T-helper 2 cell treated with Interferon-gamma antibody and Interleukin-4, amounts not matched to agents 100 ng/mL and 5 ng/mL, for 36 hours (primary cell): ENCODE data around the gene MGAT4A. TPM values are rescaled to one million over a fixed set of nuclear protein-coding genes. Genes with fewer than 3 reads are reported as not detected.

Experiments used
- intact Hi-C: fragments of 100-400 bp; cut with micrococcal nuclease; formaldehyde crosslinking; loops from one replicate; pipeline ENCODE4 v1.15.1; 2023
- total RNA-seq: library from RNA; stranded (reverse); gene quantifications from 2 replicates; pipeline ENCODE4 v1.2.3, GENCODE V29; 2022

The MGAT4A gene
- total RNA-seq = 69.5 and 73.7 TPM in 2 replicates

DNA sequence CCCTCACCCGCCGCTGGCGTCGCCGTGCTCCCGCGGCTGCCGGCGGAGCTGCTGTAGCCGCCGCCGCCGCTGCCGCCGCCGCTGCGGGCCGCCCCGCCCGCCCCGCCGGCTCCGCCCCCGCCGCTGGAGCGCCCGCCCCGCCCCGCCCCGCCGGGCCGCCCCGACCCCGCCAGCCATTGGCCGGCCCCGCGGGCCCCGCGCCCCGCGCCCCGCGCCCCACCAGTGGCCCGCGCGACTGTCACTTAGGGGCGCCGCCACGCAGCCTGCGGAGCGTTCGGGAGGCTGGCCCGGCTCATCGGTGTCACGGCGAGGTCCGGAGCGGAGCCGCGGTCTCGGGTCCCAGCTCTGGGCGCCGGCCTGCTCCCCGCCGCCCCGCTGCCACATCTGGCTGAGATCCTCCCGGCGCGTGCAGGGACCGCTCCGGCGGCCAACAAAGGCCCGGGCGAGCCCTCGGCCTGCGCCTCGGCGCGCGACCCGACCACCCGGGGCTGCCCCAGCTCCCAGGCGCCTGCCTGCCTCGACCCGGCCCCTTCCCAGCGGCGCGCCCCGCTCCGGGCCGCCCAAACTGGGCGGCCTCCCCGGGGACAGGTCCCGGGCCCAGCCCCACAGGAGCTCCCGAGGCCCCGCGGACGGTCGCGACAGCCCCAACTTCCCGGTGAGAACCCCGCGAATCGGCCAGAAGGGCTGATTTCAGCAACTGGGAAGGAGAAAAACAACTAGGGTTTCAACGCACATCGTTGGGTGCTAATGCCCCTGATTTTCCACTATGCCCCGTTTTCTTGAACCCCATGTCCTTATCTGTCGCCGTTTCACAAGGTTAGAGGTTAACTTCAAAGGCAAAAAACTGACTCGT, at the start of gene MGAT4A:
Gene MGAT4A (minus strand): TSS at position 92 of the 853 bp plus-strand sequence. CDS start 4,800 bp downstream, outside the sequence.
- intact Hi-C loops = loop anchor here (1.0 to 10.0 kb wide), 6 partner anchors 40 to 604 kb away; partner anchors contain the start of genes EIF5B and TXNDC9

GRCh38 chr2:98778741-98779483, 48.0 kb upstream of the MGAT4A start:
- intact Hi-C loops = no loop called here

DNA sequence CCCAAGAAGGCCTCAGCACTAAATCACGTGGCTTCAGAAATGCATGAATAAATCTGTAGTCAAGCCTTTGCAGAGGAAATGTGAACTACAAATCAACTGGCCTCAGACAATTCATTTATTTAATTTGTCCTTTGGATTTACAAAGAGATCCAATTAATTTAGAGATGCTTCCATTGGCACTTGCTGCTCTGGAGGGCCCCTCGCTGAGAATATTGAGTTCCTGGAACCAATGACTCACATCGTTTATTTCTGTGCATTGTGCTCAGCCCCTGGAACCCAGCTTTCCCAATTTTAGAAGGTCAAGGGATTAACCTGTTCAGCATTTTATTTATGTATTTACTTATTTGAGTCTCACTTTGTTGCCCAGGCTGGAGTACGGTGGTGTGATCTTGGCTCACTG, 47.2 kb upstream of the MGAT4A start:
- intact Hi-C loops = no loop called here

GRCh38 chr2:98777710-98778109, 46.8 kb upstream of the MGAT4A start:
- intact Hi-C loops = no loop called here

DNA sequence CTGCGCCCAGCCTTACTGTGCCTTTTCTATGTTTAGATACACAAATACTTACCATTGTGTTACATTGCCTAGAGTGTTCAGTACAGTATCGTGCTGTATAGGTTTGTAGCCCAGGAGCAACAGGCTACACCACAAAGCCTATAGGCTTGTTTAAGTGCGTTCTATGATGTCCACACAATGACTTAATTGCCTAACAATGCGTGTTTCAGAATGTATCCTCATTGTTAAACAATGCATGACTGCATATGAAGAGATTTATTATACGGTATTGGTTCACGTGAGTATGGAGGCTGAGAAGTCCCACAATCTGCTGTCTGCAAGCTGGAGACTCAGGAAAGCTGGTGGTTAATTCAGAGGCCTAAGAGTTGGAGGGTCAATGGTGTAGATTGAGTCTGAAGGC, 46.1 kb upstream of the MGAT4A start:
- intact Hi-C loops = no loop called here

GRCh38 chr2:98776136-98776535, 45.2 kb upstream of the MGAT4A start:
- intact Hi-C loops = no loop called here

- intact Hi-C loops = no loop called here
Measured at GRCh38 chr2:98775146-98775986, 44.4 kb upstream of the MGAT4A start.

DNA sequence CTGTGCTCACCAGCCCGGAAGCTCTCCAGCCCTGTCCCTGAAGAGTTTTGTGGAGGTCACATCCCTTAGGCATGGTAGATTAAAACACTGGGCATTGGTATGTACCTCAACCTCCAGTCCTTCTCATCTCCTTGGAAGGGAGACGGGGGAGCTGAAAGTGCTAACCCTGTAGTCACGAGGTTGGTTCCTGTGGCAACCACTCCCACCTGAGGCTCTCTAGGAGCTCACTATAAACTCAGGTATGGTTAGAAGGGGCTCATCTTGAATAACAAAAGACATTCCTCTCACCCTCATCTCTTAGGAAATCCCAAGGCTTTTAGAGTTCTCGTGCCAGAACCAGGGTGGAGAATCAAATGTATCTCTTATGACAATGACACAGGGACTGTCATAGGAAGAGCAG, 43.0 kb upstream of the MGAT4A start:
- intact Hi-C loops = no loop called here

GRCh38 chr2:98773169-98773568, 42.2 kb upstream of the MGAT4A start:
- intact Hi-C loops = no loop called here

GRCh38 chr2:98772536-98772935, 41.6 kb upstream of the MGAT4A start:
- intact Hi-C loops = no loop called here

DNA sequence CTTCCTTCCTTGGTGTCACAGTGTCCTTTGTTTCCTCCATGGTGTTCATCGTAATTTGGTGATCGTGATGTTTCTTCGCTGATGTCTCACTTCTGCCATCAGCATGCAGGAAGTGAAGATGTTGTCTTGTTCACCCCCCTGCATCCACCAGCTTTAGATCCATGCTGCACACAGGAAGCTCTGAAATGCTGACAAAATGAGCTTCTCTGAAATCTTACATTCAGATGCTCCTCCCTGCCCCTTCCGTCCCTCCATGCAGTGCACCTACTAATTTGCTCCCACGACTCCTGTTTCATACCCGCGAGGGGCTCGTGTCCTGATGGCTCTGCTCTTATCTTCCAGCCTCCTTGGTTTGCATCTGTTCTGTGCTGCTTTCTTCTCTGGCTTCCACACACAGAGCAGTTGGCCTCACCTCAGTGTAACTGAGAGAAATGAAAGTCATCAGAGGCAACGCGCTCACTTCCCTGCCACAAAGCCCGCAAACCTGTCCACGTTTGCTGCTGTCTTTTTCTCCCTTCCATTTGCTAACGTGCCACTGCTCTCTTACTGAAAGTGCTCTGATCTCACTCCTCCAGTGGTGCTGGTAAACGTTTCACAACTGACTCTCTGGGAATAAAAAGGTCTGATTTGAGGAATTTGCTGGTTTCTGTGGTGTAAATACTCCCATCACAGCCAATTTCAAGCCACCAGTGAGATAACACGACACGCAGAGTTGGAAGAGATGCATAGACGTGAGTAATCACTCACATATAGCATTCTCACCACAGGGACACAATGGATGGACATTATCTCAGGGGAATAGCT, 41.0 kb upstream of the MGAT4A start:
- intact Hi-C loops = loop anchor here (1.0 to 2.0 kb wide), 6 partner anchors 11 to 109 kb away; partner anchors contain the start of gene MGAT4A

GRCh38 chr2:98771264-98771663, 40.3 kb upstream of the MGAT4A start:
- intact Hi-C loops = loop anchor here (1.0 to 2.0 kb wide), 6 partner anchors 10 to 108 kb away; partner anchors contain the start of gene MGAT4A

GRCh38 chr2:98769784-98770183, 38.9 kb upstream of the MGAT4A start:
- intact Hi-C loops = loop anchor here (2.0 kb wide), 3 partner anchors 59 to 107 kb away; no protein-coding TSS in a partner anchor

- intact Hi-C loops = no loop called here
Measured at GRCh38 chr2:98769114-98769476, 38.2 kb upstream of the MGAT4A start.

GRCh38 chr2:98768384-98769113, 37.6 kb upstream of the MGAT4A start:
- intact Hi-C loops = no loop called here

- intact Hi-C loops = no loop called here
Measured at GRCh38 chr2:98764499-98764898, 33.6 kb upstream of the MGAT4A start.

- intact Hi-C loops = no loop called here
Measured at GRCh38 chr2:98763209-98763951, 32.4 kb upstream of the MGAT4A start.

DNA sequence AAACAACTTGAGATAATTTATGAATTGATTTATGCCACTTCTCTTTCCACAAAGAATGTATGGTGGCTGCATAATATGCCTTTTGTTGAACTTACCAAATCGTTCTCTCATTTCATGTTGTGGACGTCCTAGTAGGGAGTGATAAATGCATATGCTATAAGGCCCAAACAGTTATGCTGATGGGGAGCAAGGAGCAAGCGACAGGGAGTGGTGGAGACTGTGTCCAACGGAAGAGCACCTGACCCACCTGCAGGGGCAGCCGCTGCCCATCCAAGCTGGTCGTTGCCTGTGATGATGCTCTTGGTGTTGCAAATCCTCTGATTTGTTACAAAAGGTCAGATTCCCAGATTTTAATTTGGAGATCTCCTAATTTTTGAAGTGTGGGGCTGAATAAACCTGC, 31.0 kb upstream of the MGAT4A start:
- intact Hi-C loops = loop anchor here (1.0 kb wide), 1 partner anchor 9 kb away; no protein-coding TSS in a partner anchor

- intact Hi-C loops = loop anchor here (1.0 kb wide), 1 partner anchor 10 kb away; no protein-coding TSS in a partner anchor
Measured at GRCh38 chr2:98761267-98761781, 30.4 kb upstream of the MGAT4A start.
